ENCODE data around the gene ARMC6. TPM values are rescaled to one million over a fixed set of nuclear protein-coding genes. Genes with fewer than 3 reads are reported as not detected.

The ARMC6 gene
- total RNA-seq, 1 donor from 2014 or later, result 36.0 TPM

- H3K27me3 Mint-ChIP-seq (ENCODE audit: low read depth, unreplicated experiment), result no peaks in the 10 kb centered on the region
Measured at GRCh38 chr19:19067276-19068072, 34.1 kb downstream of the ARMC6 start.

GRCh38 chr19:19068659-19069654, 35.6 kb downstream of the ARMC6 start:
- FAIRE-seq, result no peak
- H3K9me3 ChIP-seq (ENCODE audit: insufficient read depth, low read depth, low read length), result no peaks in the 10 kb centered on the region
- no peak overlapping the region for H2AFZ ChIP-seq (ENCODE audit: low read depth, low read length)
- no peak overlapping the region for H3K4me2 ChIP-seq (ENCODE audit: low read length)
- H3K79me2 ChIP-seq (ENCODE audit: insufficient read depth, low read length), result no peaks in the 10 kb centered on the region
- no peak overlapping the region for H3K4me3 ChIP-seq (ENCODE audit: insufficient read depth, low read depth, low read length)
- H3K4me1 ChIP-seq (ENCODE audit: insufficient read depth, low read length), result peaks cover 11% of the 10 kb centered on the region
- no peaks in the 10 kb centered on the region for H3K36me3 ChIP-seq (ENCODE audit: insufficient read depth, low read length)
- H3K9ac ChIP-seq (ENCODE audit: low read length), result no peak overlapping the region
- peaks cover 28% of the 10 kb centered on the region for H4K20me1 ChIP-seq (ENCODE audit: insufficient read depth, low read length)
- no peaks in the 10 kb centered on the region for H3K27me3 Mint-ChIP-seq (ENCODE audit: low read depth, unreplicated experiment)
- no peak overlapping the region for H3K4me3 Mint-ChIP-seq (ENCODE audit: unreplicated experiment)
- no peaks in the 10 kb centered on the region for H3K27me3 ChIP-seq (ENCODE audit: insufficient read depth, low read length)
- no peak overlapping the region for H3K27ac Mint-ChIP-seq (ENCODE audit: unreplicated experiment)
- TF ChIP-seq CTCF (IDR thresholded peaks at IDR 0.05; ENCODE audit: insufficient read depth, low read depth, low read length), result no peak
- TF ChIP-seq EZH2 (IDR thresholded peaks at IDR 0.05; ENCODE audit: insufficient read depth, low read length), result no peak
- H3K36me3 Mint-ChIP-seq (ENCODE audit: low read depth, unreplicated experiment), result peaks cover 4% of the 10 kb centered on the region
- peaks cover 3% of the 10 kb centered on the region for H3K9me3 Mint-ChIP-seq (ENCODE audit: unreplicated experiment)
- peaks cover 6% of the 10 kb centered on the region for H3K4me1 Mint-ChIP-seq (ENCODE audit: low read depth, unreplicated experiment)
- no peak for DNase-seq (ENCODE audit: low read depth)
- no peak overlapping the region for H3K27ac ChIP-seq (ENCODE audit: low read depth, low read length)

More at GRCh38 chr19:19067276-19068072, 34.1 kb downstream of the ARMC6 start:
- Mint-ChIP-seq H3K9me3 (ENCODE audit: unreplicated experiment) (no peaks in the 10 kb centered on the region), H3K4me3 (ENCODE audit: unreplicated experiment) (no peak overlapping the region), H3K36me3 (ENCODE audit: low read depth, unreplicated experiment) (peaks cover 4% of the 10 kb centered on the region), H3K4me1 (ENCODE audit: low read depth, unreplicated experiment) (peaks cover 11% of the 10 kb centered on the region), H3K27ac (ENCODE audit: unreplicated experiment) (peak overlapping the region; percentile 84)
- Histone ChIP-seq H3K36me3 (ENCODE audit: insufficient read depth, low read length) (no peaks in the 10 kb centered on the region), H3K79me2 (ENCODE audit: insufficient read depth, low read length) (no peaks in the 10 kb centered on the region), H4K20me1 (ENCODE audit: insufficient read depth, low read length) (peaks cover 20% of the 10 kb centered on the region), H3K4me3 (ENCODE audit: insufficient read depth, low read depth, low read length) (no peak overlapping the region), H2AFZ (ENCODE audit: low read depth, low read length) (no peak overlapping the region), H3K4me1 (ENCODE audit: insufficient read depth, low read length) (peaks cover 16% of the 10 kb centered on the region), H3K27me3 (ENCODE audit: insufficient read depth, low read length) (no peaks in the 10 kb centered on the region), H3K4me2 (ENCODE audit: low read length) (no peak overlapping the region), H3K9ac (ENCODE audit: low read length) (no peak overlapping the region), H3K9me3 (ENCODE audit: insufficient read depth, low read depth, low read length) (no peaks in the 10 kb centered on the region), H3K27ac (ENCODE audit: low read depth, low read length) (no peak overlapping the region)
- DNase-seq (ENCODE audit: low read depth), result no peak
- TF ChIP-seq EZH2 (IDR thresholded peaks at IDR 0.05; ENCODE audit: insufficient read depth, low read length), result no peak
- TF ChIP-seq CTCF (IDR thresholded peaks at IDR 0.05; ENCODE audit: insufficient read depth, low read depth, low read length), result no peak
- no peak for FAIRE-seq

Measured in astrocyte (in vitro differentiated cells and primary cell).